ENCODE results near the gene PAK4. TPM values are rescaled to one million over a fixed set of nuclear protein-coding genes. Genes with fewer than 3 reads are reported as not detected.

The PAK4 gene
- total RNA-seq, 3 donors from 2014 or later (not counting 1 experiment from before 2014, with no cell fraction given), result 6.7 to 13.4 (median 11.8) TPM

DNA sequence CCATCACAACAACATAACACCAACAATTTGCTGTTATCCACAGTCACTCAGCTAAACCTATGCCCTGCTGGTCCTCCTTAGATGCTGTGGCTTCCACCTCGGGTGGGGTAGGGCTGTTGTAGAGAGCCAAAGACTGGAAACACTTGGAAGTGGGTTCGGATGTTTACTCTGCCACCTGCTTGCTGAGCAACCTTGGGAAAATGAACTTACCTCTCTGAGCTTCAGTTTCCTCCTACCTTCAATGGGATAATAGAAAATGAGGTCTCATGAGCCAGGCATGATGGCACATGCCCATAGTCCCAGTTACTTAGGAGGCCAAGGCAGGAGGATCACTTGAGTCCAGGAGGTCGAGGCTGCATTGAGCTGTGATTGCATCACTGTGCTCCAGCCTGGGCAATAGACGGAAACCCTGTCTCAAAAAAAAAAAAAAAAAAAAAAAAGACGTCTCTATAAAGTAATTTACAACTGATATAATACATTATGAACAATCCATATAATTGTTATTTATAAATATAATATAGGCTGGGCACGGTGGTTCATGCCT, 81.8 kb downstream of the PAK4 start:
- no peak for TF ChIP-seq CTCF (IDR thresholded peaks at IDR 0.05)
- no peaks in the 10 kb centered on the region for H3K4me1 ChIP-seq (ENCODE audit: control insufficient read depth, insufficient read depth, low read length)
- H3K27ac ChIP-seq (ENCODE audit: low read length), result no peak overlapping the region
- Mint-ChIP-seq H3K27ac (no peak overlapping the region), H3K36me3 (no peaks in the 10 kb centered on the region), H3K4me3 (no peak overlapping the region), H3K9me3 (no peaks in the 10 kb centered on the region), H3K27me3 (ENCODE audit: low read depth in 2 of 2) (peaks cover 20 to 21% of the 10 kb centered on the region in 2 donors), H3K4me1 (no peaks in the 10 kb centered on the region)
- H3K36me3 ChIP-seq (ENCODE audit: control insufficient read depth, insufficient read depth, low read length), result no peaks in the 10 kb centered on the region
- intact Hi-C loops (cut with micrococcal nuclease), result no loop called here
- H3K4me3 ChIP-seq (ENCODE audit: low read length), result no peak overlapping the region
- no peaks in the 10 kb centered on the region for H3K9me3 ChIP-seq (ENCODE audit: control insufficient read depth, insufficient read depth, low read length)
- ATAC-seq (no peak), DNase-seq (no peak)
- peaks cover 16% of the 10 kb centered on the region for H3K27me3 ChIP-seq (ENCODE audit: control insufficient read depth, insufficient read depth, low read length)
- 78% methylated on average over 3 of the region's 6 CpGs for WGBS (ENCODE audit: insufficient coverage)

DNA sequence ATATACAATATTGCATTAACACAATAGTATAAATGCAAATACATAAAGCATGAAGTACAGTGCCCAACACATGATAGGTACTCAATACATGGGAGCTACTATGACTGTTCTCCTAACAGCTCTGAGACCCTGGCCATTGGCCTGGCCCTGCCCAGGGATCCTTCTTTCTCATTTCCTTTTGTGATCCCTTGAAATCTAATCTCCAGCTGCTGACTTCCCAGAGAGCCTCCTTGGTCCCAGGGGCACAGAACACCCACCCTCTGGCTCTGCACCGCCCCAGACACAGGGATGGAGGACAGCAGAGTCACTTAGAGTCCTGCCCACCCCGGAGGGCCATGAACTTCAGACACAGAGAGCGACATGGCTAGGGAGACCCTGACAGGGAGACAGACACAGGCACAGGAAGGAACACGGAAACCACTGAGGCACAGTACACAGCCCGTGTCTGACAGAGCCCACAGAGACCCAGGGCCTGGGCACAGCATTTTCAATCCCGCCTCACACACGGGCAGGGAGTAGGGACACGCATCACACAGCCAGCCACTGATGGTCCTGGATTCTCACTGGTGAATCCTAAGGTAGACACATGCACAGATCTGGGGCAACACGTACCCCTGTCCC, 82.7 kb downstream of the PAK4 start:
- Histone ChIP-seq H3K27me3 (ENCODE audit: control insufficient read depth, insufficient read depth, low read length) (peaks cover 10% of the 10 kb centered on the region), H3K27ac (ENCODE audit: low read length) (no peak overlapping the region), H3K36me3 (ENCODE audit: control insufficient read depth, insufficient read depth, low read length) (no peaks in the 10 kb centered on the region), H3K4me3 (ENCODE audit: low read length) (no peak overlapping the region), H3K4me1 (ENCODE audit: control insufficient read depth, insufficient read depth, low read length) (no peaks in the 10 kb centered on the region), H3K9me3 (ENCODE audit: control insufficient read depth, insufficient read depth, low read length) (no peaks in the 10 kb centered on the region)
- no peak for TF ChIP-seq CTCF (IDR thresholded peaks at IDR 0.05)
- Mint-ChIP-seq H3K36me3 (no peaks in the 10 kb centered on the region), H3K27me3 (ENCODE audit: low read depth in 2 of 2) (peaks cover 15% of the 10 kb centered on the region in 2 donors), H3K4me3 (no peak overlapping the region), H3K27ac (no peak overlapping the region), H3K9me3 (no peaks in the 10 kb centered on the region), H3K4me1 (no peaks in the 10 kb centered on the region)
- no peak for ATAC-seq
- 86% methylated on average over 9 of the region's 9 CpGs for WGBS (ENCODE audit: insufficient coverage)
- DNase-seq, result no peak
- intact Hi-C loops (cut with micrococcal nuclease), result no loop called here

DNA sequence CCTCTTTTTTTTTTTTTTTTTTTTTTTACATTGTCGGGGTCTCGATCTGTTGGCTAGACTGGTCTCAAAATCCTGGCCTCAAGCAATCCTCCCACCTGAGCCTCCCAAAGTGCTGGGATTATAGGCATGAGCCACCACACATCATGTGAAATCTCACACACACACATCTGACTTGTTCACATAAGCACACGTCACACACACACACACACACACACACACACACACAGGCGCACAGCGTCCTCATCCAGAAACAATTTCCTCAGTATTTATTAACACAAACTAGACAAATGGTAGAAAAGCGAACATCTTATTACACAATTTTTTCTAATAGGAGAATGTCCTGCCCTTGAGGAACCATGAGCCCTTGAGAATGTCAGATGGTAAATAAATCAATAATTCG, 83.6 kb downstream of the PAK4 start:
- peaks cover 3% of the 10 kb centered on the region for H3K27me3 ChIP-seq (ENCODE audit: control insufficient read depth, insufficient read depth, low read length)
- H3K27me3 Mint-ChIP-seq (ENCODE audit: low read depth in 2 of 2), result peaks cover 6 to 9% of the 10 kb centered on the region in 2 donors
- no peaks in the 10 kb centered on the region for H3K9me3 Mint-ChIP-seq
- no peaks in the 10 kb centered on the region for H3K4me1 Mint-ChIP-seq
- H3K4me3 ChIP-seq (ENCODE audit: low read length), result no peak overlapping the region
- H3K9me3 ChIP-seq (ENCODE audit: control insufficient read depth, insufficient read depth, low read length), result no peaks in the 10 kb centered on the region
- no peaks in the 10 kb centered on the region for H3K36me3 ChIP-seq (ENCODE audit: control insufficient read depth, insufficient read depth, low read length)
- no peaks in the 10 kb centered on the region for H3K4me1 ChIP-seq (ENCODE audit: control insufficient read depth, insufficient read depth, low read length)
- H3K4me3 Mint-ChIP-seq, result no peak overlapping the region
- intact Hi-C loops (cut with micrococcal nuclease), result no loop called here
- H3K27ac ChIP-seq (ENCODE audit: low read length), result no peak overlapping the region
- H3K27ac Mint-ChIP-seq, result no peak overlapping the region
- no peak for TF ChIP-seq CTCF (IDR thresholded peaks at IDR 0.05)
- DNase-seq (no peak), ATAC-seq (no peak)
- 82% methylated on average over 7 of the region's 7 CpGs for WGBS (ENCODE audit: insufficient coverage)
- H3K36me3 Mint-ChIP-seq, result no peaks in the 10 kb centered on the region
